Memory B cell (primary cell): Measurements from ENCODE around the gene RPN1.
"Not testable (repeated sequence)": the region's sequence is repeated elsewhere in the genome, so short reads cannot be mapped to it uniquely, and the experiment has no call there.

Experiments used
- ATAC-seq: fragments of 150-1000 bp; cut with Tn5 transposase; 2 replicates; pipeline ENCODE4 v1.10.0; 2021; ENCODE audit warnings: low read depth, mild to moderate bottlenecking, moderate library complexity
- DNase-seq, 2 donors: peaks; one replicate each; pipeline ENCODE4 v3.0.0; 2022; ENCODE audit warnings: low spot score in 2 of 2
- H3K27ac Mint-ChIP-seq: one replicate; pipeline ENCODE4 v1.8.0; 2022; ENCODE audit warnings: mild to moderate bottlenecking, moderate library complexity, mixed read lengths
- H3K27me3 Mint-ChIP-seq: one replicate; pipeline ENCODE4 v1.8.0; 2022; ENCODE audit warnings: mixed read lengths
- H3K36me3 Mint-ChIP-seq: one replicate; pipeline ENCODE4 v1.8.0; 2022; ENCODE audit warnings: mild to moderate bottlenecking, mixed read lengths
- H3K4me1 Mint-ChIP-seq: one replicate; pipeline ENCODE4 v1.8.0; 2022; ENCODE audit warnings: mixed read lengths
- H3K4me3 Mint-ChIP-seq: one replicate; pipeline ENCODE4 v1.8.0; 2022; ENCODE audit warnings: mild to moderate bottlenecking, moderate library complexity, mixed read lengths
- H3K9me3 Mint-ChIP-seq: one replicate; pipeline ENCODE4 v1.8.0; 2022; ENCODE audit warnings: mixed read lengths

The RPN1 gene

GRCh38 chr3:128650096-128651050 lies at the start of gene RPN1:
RPN1 (minus strand) TSS chr3:128650818; CDS start chr3:128650800, 18 bp downstream.
- ATAC-seq (peak; percentile 94), DNase-seq (peak; percentile 91 to 92)
- H3K36me3 Mint-ChIP-seq = no peaks in the 10 kb centered on the region

DNA sequence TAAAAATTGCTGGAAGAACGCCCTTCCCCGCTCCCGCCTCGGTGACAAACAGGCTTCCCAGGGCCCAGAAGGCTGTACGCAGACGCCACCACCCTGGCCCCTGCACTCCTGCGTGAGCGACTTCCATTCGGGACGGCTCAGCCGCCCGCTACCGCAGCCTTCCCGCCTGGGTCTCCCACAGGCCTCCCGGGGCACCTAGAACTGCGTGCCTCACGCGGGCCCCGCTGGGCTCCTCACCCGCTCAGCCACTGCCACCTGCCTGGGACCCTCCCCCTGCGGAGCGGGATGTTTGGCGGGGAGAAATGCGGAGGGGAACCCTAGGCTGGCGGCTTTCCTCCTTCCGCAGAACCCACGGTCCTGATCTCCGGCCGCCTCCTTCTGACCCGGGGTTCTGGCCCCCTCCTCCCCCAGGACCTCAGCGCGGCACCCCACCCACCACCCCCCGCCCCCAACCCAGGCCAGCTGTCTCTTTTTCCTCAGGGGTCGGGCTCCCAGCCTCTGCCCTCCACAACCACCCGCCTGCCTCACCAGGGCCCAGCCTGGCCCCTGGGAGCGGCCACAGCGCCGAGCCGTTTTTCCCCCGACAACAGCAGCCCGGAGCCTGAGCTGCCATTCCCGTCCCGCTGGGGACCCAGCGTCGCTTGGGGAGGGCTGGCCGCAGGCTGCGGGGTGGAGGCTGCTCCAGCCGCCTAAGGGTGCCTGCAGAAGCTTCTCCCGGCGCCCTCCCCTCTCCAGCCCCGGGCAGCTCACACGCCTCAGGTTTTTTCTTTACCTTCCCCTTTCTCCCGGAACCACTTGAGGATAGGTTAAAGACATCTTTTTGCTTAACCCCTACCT lies 47.8 kb upstream of the RPN1 start:
- Mint-ChIP-seq H3K27ac (no peak overlapping the region), H3K36me3 (no peaks in the 10 kb centered on the region)
- DNase-seq = peak; percentile 18 to 25

More at GRCh38 chr3:128650096-128651050, at the start of gene RPN1:
- Mint-ChIP-seq H3K27ac (peak within 1 kb of the TSS; percentile 91), H3K4me1 (peaks cover 15% of the 10 kb centered on the region), H3K9me3 (no peaks in the 10 kb centered on the region), H3K4me3 (peak within 1 kb of the TSS; percentile 89), H3K27me3 (no peaks in the 10 kb centered on the region)

DNA sequence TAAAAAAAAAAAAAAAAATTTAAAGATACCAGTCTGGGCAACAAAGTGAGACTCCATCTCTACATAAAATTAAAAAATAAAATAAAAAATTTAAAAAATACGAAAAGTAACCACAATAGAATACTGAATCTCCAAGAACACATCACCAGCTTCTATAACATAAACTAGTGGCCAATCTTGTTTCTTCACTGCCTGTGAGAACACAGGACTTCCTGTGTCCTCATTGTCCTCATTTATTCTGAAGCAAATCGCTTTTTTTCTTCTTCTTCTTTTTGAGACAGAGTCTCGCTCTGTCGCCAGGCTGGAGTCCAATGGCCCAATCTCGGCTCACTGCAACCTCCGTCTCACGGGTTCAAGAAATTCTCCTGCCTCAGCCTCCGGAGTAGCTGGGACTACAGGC lies 46.7 kb upstream of the RPN1 start:
- no peak for ATAC-seq
- Mint-ChIP-seq H3K27me3 (no peaks in the 10 kb centered on the region), H3K27ac (no peak overlapping the region), H3K9me3 (no peaks in the 10 kb centered on the region), H3K4me1 (peaks cover 5% of the 10 kb centered on the region), H3K36me3 (no peaks in the 10 kb centered on the region), H3K4me3 (peak overlapping the region; percentile 14)
- no peak for DNase-seq

More for the DNA sequence above, 47.8 kb upstream of the RPN1 start:
- H3K4me3 Mint-ChIP-seq = peak overlapping the region; percentile 85
- ATAC-seq = peak; percentile 59
- H3K4me1 Mint-ChIP-seq = peaks cover 5% of the 10 kb centered on the region
- no peaks in the 10 kb centered on the region for H3K9me3 Mint-ChIP-seq
- no peaks in the 10 kb centered on the region for H3K27me3 Mint-ChIP-seq

DNA sequence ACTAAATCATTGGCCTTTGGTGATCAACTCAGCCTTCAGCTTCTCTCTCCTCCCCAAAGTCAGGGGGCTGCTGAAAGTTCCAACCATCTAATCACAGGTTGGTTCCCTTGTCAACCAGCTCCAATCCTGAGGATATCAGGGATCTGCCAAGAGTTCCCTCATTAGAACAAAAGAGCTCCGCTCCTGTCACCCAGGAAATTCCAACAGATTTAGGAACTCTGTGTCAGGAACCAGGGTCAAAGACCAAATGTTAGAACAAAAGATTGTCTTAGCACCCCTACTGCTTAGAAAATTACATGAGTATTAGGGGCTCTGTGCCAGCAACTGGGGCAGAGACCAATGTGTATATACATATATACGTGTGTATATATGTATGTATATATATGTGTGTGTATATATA lies 43.1 kb upstream of the RPN1 start:
- H3K4me3 Mint-ChIP-seq = no peak overlapping the region
- H3K27me3 Mint-ChIP-seq = no peaks in the 10 kb centered on the region
- H3K9me3 Mint-ChIP-seq = no peaks in the 10 kb centered on the region
- no peaks in the 10 kb centered on the region for H3K4me1 Mint-ChIP-seq
- DNase-seq (no peak), ATAC-seq (no peak)
- H3K27ac Mint-ChIP-seq = no peak overlapping the region
- H3K36me3 Mint-ChIP-seq = no peaks in the 10 kb centered on the region

DNA sequence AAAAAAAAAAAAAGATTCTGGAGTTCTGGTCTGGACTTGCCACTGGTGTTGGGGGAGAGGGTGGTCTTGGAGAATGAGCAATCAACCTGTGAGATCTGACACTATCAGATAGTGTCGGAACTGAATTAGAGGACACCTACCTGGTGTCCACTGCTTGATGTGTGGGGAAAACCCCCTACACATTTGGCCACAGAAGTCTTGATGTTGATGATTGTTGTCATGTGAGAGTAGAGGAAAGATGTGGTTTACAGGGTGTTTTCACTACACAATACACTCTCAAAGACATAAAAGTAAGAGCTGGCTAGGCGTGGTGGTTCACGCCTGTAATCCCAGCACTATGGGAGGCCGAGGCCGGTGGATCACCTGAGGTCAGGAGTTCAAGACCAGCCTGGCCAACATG lies 38.4 kb upstream of the RPN1 start:
- no peak overlapping the region for H3K4me3 Mint-ChIP-seq

GRCh38 chr3:128686465-128686864 lies 35.8 kb upstream of the RPN1 start:
- no peaks in the 10 kb centered on the region for H3K9me3 Mint-ChIP-seq
- H3K27me3 Mint-ChIP-seq = no peaks in the 10 kb centered on the region
- H3K27ac Mint-ChIP-seq = no peak overlapping the region
- no peak overlapping the region for H3K4me3 Mint-ChIP-seq
- peaks cover 7% of the 10 kb centered on the region for H3K4me1 Mint-ChIP-seq
- DNase-seq = no peak
- H3K36me3 Mint-ChIP-seq = no peaks in the 10 kb centered on the region
- ATAC-seq = no peak

More for the DNA sequence above, 38.4 kb upstream of the RPN1 start:
- Mint-ChIP-seq H3K36me3 (no peaks in the 10 kb centered on the region), H3K27me3 (no peaks in the 10 kb centered on the region), H3K4me1 (peaks cover 6% of the 10 kb centered on the region), H3K27ac (no peak overlapping the region), H3K9me3 (no peaks in the 10 kb centered on the region)
- ATAC-seq (no peak), DNase-seq (no peak)

DNA sequence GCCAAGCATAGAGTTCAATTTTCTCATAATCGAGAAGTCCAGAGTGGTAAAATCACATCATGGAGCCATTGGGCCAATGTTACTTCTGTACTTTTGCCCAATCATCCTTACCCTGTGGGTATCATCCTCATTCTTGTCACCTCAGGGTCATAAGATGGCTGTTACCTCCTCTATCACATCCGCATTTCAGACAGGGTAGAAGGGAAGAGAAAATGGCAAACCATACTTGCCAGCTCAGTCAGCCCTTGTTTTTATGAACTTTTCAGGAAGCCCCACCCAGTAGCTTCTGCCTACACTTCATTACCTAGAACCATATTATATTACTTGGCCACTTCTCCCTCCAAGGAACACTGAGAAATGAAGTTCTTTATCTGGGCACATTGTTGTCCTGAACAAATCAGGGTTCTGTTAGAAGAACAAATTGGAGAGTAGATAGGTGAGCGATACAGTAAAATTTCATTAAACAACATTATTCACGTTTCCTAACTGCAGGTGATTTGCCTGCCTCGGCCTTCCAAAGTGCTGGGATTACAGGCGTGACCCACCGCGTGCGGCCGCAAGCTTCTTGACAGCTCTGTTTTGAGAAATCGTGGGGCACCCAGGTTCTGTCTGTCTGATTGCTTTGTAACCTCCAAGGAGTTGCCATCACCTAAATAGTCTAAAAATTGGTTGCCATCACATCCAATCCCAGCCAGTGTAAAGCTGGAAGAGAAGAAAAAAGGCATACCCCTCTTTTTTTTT lies 34.5 kb upstream of the RPN1 start:
- Mint-ChIP-seq H3K36me3 (no peaks in the 10 kb centered on the region), H3K27me3 (no peaks in the 10 kb centered on the region), H3K4me1 (peaks cover 10% of the 10 kb centered on the region), H3K9me3 (no peaks in the 10 kb centered on the region), H3K27ac (peak overlapping the region; percentile 77), H3K4me3 (no peak overlapping the region)
- ATAC-seq = no peak
- no peak for DNase-seq

DNA sequence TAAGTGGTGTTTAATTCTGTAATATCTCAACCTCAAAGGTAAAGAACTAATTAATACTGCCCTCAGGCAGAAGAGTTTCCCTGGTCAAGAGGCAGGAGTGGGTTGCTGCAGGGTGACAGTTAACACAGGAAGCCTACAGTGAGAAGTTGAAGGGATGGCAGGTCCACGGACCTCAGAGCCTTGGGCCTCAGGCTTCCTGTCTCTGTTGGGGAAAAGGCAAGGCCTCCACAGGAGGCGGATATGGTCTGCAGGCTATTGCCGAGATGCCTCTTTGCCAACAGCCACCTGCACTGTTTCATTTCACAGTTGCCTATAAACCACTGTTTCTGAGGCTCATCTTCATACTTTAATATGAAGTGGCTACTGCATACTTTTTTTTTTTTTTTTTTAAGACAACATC lies 33.3 kb upstream of the RPN1 start:
- ATAC-seq = no peak
- H3K27ac Mint-ChIP-seq = no peak overlapping the region
- no peaks in the 10 kb centered on the region for H3K36me3 Mint-ChIP-seq
- no peak overlapping the region for H3K4me3 Mint-ChIP-seq
- H3K9me3 Mint-ChIP-seq = no peaks in the 10 kb centered on the region
- H3K27me3 Mint-ChIP-seq = no peaks in the 10 kb centered on the region
- no peak for DNase-seq
- peaks cover 16% of the 10 kb centered on the region for H3K4me1 Mint-ChIP-seq

GRCh38 chr3:128681369-128681829 lies 30.8 kb upstream of the RPN1 start:
- no peaks in the 10 kb centered on the region for H3K36me3 Mint-ChIP-seq
- peak overlapping the region; percentile 84 for H3K4me3 Mint-ChIP-seq
- peaks cover 16% of the 10 kb centered on the region for H3K4me1 Mint-ChIP-seq
- H3K9me3 Mint-ChIP-seq = no peaks in the 10 kb centered on the region
- H3K27ac Mint-ChIP-seq = peak overlapping the region; percentile 92
- H3K27me3 Mint-ChIP-seq = no peaks in the 10 kb centered on the region
- DNase-seq = no peak
- no peak for ATAC-seq

DNA sequence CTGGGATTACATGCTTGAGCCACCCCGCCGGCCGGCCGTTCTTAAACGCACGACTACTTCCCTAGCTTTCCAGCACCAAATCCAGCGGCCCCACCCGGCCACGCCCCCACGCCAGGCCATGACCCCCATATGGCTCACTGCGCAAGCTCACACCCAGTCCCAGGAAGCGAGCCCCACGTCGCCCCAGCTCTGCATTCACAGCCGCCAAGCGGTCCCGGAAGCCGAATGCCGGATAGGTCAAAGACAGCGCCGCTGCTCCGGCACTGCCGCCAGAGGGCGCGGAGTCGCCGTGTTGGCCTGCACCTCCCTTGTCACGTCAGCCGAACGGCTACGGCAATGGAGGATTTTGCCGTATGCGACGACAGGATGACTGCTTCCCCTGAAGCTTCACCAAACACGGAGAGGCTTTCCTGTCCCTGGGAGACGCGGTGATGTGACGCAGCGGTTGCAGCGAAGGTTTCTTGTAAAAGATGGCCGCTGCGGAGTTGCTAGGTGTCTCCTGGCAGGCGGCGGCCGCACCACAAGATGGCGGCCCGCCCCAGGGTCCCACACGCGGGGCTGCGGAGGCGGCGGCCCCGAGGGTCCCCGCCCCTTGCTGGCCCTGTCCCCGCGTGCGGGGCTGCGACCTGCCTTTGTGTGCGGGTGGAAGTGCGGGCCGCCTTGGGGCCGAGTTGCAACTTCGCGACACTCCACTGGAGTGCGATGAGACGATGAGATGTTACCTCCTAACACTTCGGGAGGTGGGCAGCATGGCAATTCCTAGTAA lies 30.2 kb upstream of the RPN1 start:
- H3K4me3 Mint-ChIP-seq = peak overlapping the region; percentile 84
- H3K27ac Mint-ChIP-seq = peak overlapping the region; percentile 92
- H3K4me1 Mint-ChIP-seq = peaks cover 16% of the 10 kb centered on the region
- ATAC-seq = peak; percentile 88
- no peaks in the 10 kb centered on the region for H3K27me3 Mint-ChIP-seq
- no peaks in the 10 kb centered on the region for H3K36me3 Mint-ChIP-seq
- DNase-seq = peak; percentile 97
- no peaks in the 10 kb centered on the region for H3K9me3 Mint-ChIP-seq

DNA sequence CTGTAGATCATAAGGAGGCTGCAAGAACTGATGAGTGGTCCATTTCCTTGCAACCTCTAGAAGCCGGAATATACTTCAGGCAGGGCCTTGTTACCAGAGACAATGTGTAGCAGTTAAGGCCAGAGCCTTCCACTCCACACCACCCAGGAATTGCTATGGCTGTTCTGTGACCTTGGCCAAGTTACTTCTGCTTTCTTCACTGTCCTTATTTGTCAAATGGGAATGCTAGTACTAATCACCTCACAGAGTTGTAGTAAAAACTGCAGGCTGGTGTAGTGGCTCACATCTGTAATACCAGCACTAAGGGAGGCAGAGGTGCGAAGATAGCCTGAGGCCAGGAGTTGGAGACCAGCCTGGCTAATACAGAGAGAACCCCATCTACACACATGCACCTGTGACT lies 28.7 kb upstream of the RPN1 start:
- DNase-seq = no peak
- Mint-ChIP-seq H3K27me3 (no peaks in the 10 kb centered on the region), H3K4me3 (peak overlapping the region; percentile 8)

GRCh38 chr3:128675802-128676201 lies 25.2 kb upstream of the RPN1 start:
- not testable (repeated sequence) for DNase-seq, H3K36me3 Mint-ChIP-seq, H3K9me3 Mint-ChIP-seq, H3K27me3 Mint-ChIP-seq, ATAC-seq
- Mint-ChIP-seq H3K27ac (peak overlapping the region; percentile 45), H3K4me1 (peaks cover 16% of the 10 kb centered on the region), H3K4me3 (peak overlapping the region; percentile 66)

More for the DNA sequence above, 28.7 kb upstream of the RPN1 start:
- no peak for ATAC-seq
- Mint-ChIP-seq H3K4me1 (peaks cover 13% of the 10 kb centered on the region), H3K9me3 (no peaks in the 10 kb centered on the region), H3K36me3 (no peaks in the 10 kb centered on the region), H3K27ac (peak overlapping the region; percentile 92)
